NCI-H69 (cell line): ENCODE data around the gene PAX7.
A peak's percentile ranks its signal among the peaks of the same experiment; 100 is the strongest.
"Not testable (repeated sequence)": the region's sequence is repeated elsewhere in the genome, so short reads cannot be mapped to it uniquely, and the experiment has no call there.

Source experiments
- DNase-seq: peaks from one replicate; lab custom pipeline; 2025; lab: John Stamatoyannopoulos, UW

PAX7 gene

GRCh38 chr1:18630511-18631495, at the start of gene PAX7:
Gene PAX7, plus strand, starts transcription at chr1:18630846. Its CDS starts 758 bp downstream, at chr1:18631604.
- DNase-seq: no peak

DNA sequence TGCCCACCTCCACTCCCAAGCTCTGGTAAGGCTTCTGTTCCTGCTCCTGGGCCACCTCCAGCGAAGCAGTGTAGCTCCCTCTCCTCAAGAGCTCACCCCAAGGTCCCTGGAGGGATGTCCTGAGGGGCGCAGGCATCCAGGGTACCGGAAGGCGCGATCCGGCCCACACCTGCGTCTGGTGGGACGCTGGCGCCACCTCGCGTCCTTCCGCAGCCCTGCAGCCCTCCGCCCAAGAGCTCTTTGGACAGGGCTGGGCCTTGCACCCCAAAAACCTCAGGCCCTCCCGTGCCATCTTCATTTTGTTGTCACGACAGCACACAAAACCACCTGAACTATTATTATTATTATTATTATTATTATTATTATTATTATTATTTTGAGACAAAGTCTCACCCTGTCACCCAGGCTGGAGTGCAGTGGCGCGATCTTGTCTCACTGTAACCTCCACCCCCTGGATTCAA, 49.2 kb upstream of the PAX7 start:
- peak; percentile 75 for DNase-seq

DNA sequence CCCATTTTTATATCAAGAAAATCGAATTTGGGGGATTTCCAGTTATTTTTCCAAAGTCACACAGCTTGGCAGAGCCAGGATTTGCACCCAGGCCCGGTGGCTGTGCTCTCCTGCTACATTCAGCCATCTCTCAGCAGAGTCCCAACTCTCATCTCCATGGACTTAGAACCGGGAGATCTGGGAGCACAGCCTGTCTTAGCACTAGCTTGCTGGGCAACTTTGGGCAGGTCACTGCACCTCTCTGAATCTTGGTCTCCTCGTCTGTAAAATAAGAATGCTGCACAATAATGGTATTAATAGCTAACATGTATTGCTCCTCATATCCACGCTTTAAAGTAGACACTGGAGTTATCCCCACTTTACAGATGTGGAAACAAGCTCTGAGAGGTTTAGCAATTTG, 47.8 kb upstream of the PAX7 start:
- no peak for DNase-seq

GRCh38 chr1:18583326-18583941, 47.2 kb upstream of the PAX7 start:
- DNase-seq: peak; percentile 80

DNA sequence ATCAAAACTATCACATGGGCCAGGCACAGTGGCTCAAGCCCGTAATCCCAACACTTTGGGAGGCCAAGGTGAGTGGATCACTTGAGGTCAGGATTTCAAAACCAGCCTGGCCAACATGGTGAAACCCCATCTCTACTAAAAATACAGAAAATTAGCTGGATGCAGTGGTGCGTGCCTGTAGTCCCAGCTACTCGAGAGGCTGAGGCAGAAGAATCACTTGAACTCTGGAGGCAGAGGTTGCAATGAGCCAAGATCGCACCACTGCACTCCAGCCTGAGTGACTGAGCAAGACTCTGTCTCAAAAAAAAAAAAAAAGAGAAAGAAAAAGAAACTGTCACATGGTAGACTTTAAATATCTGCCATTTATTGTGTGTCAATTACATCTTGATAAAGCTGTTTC, 44.6 kb upstream of the PAX7 start:
- DNase-seq: not testable (repeated sequence)

DNA sequence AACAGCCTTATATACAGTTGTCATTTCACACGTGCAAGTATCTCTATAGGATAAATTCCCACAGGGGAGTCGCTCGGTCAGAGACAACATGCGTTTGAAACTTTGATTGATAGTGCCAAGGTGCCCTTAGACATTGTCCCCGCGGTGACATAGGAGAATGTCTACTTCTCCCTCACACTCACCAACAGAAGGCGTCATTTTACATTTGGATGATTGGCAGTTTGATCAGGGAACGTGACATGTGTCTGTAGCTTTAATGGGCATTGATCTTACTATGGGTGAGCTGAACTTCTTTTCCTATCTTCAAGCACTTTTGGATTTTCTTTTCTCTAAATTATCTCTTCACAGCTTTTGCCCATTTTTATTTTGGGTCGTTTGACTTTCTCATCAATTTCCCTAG, 42.6 kb upstream of the PAX7 start:
- no peak for DNase-seq

- no peak for DNase-seq
Observed at GRCh38 chr1:18592368-18592767, 38.3 kb upstream of the PAX7 start.

DNA sequence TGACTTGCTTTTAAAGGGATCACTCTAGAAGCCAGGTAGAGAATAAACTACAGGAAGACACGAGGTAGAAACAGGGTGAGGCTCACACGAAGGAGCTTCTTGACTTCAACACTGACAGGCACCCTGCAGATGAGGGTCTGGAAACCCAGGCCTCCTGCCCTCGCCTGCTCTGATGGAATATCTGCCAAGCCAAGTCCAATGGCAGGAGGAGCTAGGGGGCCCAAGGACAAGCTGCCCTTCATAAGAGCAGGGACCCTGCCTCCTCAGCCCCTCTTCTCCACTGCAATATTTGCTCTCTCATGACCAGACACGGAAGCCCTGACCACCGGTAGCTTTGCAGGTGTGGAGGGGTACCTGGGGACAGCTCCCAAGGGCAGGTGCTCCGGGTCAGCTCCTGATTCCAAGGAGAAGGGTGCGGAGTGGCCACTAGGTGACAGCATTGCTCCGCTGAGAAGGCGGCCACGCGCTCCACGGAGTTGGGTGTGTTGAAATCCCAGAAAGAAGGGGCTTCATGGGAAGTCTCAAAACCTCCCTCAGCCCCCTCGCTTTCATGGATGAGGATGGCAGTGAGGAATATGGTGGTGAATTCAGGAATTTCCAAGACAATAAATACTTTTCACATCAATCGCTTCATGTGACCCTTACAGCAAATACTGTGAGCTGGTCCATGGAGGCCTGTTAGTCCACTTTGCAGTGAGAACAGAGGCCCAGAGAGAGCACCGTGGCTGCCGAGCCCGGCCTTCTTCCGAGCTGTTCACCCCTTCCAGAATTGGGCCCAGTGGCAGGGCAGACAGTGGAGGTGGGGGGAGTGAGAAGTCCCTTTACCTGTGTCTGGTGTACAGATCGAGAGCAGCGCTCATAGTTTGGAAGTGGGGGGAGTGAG, 33.2 kb upstream of the PAX7 start:
- peak; percentile 14 for DNase-seq

- DNase-seq: no peak
Observed at GRCh38 chr1:18599086-18599485, 31.6 kb upstream of the PAX7 start.

GRCh38 chr1:18599704-18600103, 30.9 kb upstream of the PAX7 start:
- no peak for DNase-seq

DNA sequence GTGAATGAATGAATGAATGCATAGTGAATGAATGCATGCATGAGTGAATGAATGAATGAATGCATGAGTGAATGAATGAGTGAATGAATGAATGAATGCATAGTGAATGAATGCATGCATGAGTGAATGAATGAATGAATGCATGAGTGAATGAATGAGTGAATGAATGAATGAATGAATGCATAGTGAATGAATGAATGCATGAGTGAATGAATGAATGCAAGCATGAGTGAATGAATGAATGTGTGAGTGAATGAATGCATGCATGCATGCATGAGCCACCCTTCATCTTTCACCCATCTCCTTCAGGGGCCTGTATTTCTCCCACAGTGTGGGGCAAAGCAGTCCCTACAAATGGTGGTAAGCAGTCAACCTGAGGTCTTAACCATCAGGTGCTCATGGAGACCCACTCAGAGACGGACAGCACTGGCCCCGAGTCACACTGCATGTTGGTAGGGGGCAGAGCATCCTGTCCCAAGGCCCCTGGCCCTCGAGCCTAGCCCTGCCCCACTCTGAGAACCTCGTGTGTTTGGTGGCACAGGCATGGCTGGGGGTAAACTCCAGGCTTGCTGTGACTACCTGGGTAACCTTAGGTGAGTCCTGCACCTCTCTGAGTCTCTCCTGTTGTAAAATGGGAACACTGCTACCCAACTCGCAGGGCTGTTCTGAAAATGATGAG, 28.0 kb upstream of the PAX7 start:
- no peak for DNase-seq

GRCh38 chr1:18603212-18603852, 27.3 kb upstream of the PAX7 start:
- no peak for DNase-seq

DNA sequence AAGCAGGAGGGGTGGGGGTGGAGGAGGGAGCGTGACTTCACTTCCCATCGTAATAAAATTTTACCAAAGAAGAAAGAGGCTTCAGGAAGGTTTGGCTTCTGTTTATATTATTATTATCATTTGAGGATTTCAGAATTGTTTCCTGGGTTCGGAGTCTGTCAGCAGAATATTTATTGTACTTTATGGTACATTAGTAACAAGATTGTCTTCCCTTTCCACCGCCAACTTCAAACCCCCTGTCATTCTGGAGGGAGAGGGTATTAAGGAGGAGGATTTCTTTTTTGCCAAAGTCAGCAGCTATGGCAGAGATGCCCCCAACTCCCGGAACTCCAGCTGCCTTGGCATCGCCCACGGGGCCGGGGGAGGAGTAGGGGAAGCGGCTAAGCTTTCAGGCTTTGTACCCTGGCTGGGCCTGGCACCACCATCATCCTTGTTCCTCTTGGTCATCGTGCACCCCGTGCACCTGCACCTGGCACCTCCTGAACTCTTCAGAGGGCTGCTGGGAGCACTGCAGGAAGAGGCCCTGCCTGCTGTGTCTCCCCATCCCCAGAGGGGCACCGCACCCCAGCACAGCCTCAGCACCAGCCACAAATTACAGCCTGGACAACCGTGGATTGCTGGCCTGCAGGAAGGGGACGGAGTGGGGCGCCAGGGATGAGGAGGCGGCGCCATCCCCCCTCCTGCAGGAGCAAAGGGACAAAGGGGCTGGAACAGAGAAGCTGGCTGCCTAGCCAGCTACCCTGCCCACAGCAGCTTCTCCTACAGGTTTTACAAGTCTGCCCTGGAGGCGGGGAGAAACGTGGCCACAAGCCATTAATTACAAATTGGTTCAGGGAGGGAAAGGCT, 24.0 kb upstream of the PAX7 start:
- DNase-seq: no peak

GRCh38 chr1:18607289-18607760, 23.3 kb upstream of the PAX7 start:
- DNase-seq: no peak

DNA sequence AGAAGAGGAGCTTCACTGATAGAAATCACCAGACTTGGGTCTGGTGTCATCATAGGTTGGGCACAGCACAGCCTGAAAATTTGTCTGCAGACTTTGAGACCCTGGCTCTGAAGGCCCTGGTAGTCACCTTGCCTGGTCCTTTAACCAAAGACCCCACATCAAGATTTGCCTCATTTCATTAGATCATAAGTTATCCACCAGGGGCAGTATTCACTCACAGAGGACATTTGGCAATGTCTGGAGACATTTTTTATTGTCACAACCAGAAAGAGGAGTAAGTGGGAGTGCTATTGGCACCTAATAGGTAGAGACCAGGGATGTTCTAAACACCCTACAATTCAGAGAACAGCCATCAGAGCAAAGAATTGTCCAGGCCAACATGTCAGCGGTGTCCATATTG, 22.1 kb upstream of the PAX7 start:
- no peak for DNase-seq

DNA sequence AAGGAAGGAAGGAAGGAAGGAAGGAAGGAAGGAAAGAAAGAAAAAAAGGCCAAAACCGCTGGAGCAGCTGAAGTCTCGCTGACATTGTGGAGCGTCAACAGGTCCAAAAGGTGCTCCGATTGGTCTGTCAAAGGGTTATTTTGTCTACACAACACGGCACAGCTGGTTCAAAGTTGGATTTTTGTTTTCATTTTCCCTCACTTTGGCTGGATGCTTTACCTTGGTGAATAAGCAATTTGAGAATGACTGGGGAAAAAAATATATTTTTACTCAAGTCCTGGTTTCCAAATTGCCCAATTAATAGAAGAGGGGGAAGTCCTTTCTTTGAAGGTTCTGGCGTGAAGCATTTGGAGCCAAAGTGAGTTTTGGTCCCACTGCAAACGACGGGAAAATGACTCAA, 19.3 kb upstream of the PAX7 start:
- DNase-seq: no peak

DNA sequence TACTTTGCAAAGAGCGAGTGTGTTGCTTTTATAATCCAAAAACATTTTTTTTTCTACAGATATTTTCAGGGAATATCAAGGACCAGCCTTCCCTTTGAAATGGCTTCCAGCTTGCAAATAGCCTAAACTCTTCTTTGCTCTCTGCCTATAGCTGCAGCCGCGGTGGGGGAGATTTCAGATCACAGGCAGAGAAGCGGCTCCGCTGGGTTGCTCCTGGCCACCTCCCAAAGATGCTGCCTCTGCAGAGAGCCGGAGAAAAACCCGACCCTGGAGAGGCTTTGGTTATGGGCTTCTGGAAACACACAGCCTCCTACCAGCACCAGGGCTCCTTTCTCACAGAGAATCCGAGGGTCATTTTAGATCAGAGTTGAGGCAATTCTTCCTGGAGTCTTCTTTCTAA, 18.6 kb upstream of the PAX7 start:
- no peak for DNase-seq

DNA sequence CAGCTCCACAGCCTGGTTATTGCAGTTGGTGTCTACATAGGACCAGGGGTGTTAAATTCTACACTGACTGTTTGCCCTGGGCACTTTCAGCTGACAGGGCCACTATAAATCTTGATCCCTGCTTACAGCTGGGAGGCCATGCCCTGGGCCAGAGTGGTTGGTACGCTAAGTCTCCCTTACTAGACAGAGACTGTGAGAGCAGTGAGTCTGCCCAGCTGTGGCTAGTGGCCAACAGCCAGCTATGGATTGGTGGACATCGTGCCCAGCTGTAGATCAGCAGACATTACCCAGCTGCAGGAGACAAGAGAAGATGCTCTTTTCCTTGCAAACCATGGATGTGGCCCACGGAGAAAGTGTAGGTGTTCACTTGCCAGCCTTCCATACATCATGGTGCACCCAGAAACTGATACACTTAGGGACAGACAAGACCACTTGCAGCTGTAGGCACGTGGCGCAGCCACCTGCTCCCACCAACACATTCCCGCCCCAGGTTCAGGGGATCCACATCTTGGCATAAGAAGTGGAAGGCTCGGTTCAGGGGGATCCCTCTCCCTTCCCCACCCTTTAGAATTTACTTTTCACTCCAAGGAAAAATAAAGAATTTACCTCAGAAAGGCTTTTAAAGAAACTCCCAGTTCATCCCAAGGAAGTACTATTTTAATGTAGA, 16.4 kb upstream of the PAX7 start:
- DNase-seq: no peak
